Testis (tissue), 2 donors: ENCODE measurements around the gene SLC13A5.

ENCODE experiments used
- POLR2A ChIP-seq: fragments of 450-650 bp; IDR thresholded peaks from one replicate; pipeline ENCODE4 v1.6.1; 2017; ENCODE audit warnings: antibody characterized with exemption, mild to moderate bottlenecking, moderate library complexity
- TF ChIP-seq, protein P1 (sequence below), 3 experiments: fragments of 450-650 bp in 2 of 3; fragments of 200-600 bp in 1 of 3; sonication (generic) in 1 of 3; IDR thresholded peaks; one replicate each; pipeline ENCODE4 v1.5.1; 2016 to 2019; ENCODE audit warnings: antibody characterized with exemption in 3 of 3, mild to moderate bottlenecking in 2 of 3, moderate library complexity in 1 of 3

DNA sequence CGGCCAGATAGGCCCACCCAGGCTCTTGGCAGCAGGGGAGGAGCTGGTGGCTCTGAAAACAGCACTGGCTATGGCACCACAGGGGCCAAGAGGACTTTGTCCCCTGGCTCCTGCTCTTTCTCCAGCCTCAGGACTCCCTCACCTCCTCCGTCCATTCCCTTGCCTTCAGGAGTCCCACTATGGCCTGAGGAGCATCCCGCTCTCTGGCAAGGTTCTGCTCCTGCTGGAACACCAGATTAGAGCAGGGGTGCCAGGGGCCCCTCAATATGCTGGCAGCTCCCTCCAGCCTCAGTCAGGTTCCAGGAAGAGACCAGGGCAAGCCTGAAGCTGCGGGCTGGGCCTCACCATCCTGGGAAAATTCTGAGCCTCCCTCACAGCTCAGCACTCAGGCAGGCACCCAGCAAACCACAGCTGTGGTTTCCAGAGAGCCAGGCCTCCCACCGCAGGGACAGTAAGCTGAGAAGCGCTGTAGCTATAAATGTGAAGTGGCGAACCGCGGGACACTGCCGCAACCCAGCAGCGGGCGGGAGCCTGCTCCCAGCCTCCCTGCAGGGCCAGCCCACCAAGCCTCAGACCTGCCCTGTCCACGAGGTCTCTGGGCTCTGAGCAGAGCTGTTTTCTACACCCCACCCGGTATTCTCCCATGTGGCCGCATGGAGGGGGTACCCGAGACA lies 35.9 kb downstream of the SLC13A5 start:
- TF ChIP-seq, protein P1, sequence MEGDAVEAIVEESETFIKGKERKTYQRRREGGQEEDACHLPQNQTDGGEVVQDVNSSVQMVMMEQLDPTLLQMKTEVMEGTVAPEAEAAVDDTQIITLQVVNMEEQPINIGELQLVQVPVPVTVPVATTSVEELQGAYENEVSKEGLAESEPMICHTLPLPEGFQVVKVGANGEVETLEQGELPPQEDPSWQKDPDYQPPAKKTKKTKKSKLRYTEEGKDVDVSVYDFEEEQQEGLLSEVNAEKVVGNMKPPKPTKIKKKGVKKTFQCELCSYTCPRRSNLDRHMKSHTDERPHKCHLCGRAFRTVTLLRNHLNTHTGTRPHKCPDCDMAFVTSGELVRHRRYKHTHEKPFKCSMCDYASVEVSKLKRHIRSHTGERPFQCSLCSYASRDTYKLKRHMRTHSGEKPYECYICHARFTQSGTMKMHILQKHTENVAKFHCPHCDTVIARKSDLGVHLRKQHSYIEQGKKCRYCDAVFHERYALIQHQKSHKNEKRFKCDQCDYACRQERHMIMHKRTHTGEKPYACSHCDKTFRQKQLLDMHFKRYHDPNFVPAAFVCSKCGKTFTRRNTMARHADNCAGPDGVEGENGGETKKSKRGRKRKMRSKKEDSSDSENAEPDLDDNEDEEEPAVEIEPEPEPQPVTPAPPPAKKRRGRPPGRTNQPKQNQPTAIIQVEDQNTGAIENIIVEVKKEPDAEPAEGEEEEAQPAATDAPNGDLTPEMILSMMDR (IDR thresholded peaks at IDR 0.05), result no peak
- no peak for TF ChIP-seq POLR2A
